CD14-positive monocyte (primary cell): Measurements from ENCODE around the gene THSD4. TPM values are rescaled to one million over a fixed set of nuclear protein-coding genes. Genes with fewer than 3 reads are reported as not detected.

Source experiments
- DNase-seq, 3 donors: peaks; one replicate each; pipeline ENCODE4 v3.0.0-alpha.2; 2011 to 2022
- H2AFZ ChIP-seq: 2 replicates; pipeline ENCODE4 v1.6.0; 2012; ENCODE audit warnings: mild to moderate bottlenecking, low read depth, low read length, inconsistent platforms; ENCODE audit not compliant: insufficient read depth, poor library complexity, severe bottlenecking
- H3K27ac ChIP-seq, 2 donors: 1 replicate in 1 of 2; 2 replicates in 1 of 2; pipeline ENCODE4 v1.5.1; 2012 to 2013; ENCODE audit warnings: low read length in 2 of 2, control low read depth in 1 of 2, inconsistent platforms in 1 of 2, low read depth in 1 of 2, mild to moderate bottlenecking in 1 of 2
- H3K27me3 ChIP-seq, 2 donors: one replicate each; pipeline versions ENCODE4 v1.6.0 to v1.6.1; 2011 to 2013; ENCODE audit warnings: low read length in 2 of 2; ENCODE audit not compliant: control insufficient read depth in 2 of 2, insufficient read depth in 2 of 2
- H3K36me3 ChIP-seq, 2 donors: replicated peaks in 1 of 2; 1 replicate in 1 of 2; 2 replicates in 1 of 2; pipeline versions ENCODE4 v1.5.1 to v1.6.1; 2012 to 2013; ENCODE audit warnings: low read length in 2 of 2, control low read depth in 1 of 2, inconsistent platforms in 1 of 2, mild to moderate bottlenecking in 1 of 2; ENCODE audit not compliant: insufficient read depth in 2 of 2, control insufficient read depth in 1 of 2
- H3K4me1 ChIP-seq, 2 donors: 1 replicate in 1 of 2; 2 replicates in 1 of 2; pipeline versions ENCODE4 v1.5.1 to v1.6.1; 2012 to 2013; ENCODE audit warnings: low read length in 2 of 2, control low read depth in 1 of 2, inconsistent platforms in 1 of 2, mild to moderate bottlenecking in 1 of 2, moderate library complexity in 1 of 2; ENCODE audit not compliant: insufficient read depth in 2 of 2, control insufficient read depth in 1 of 2
- H3K4me2 ChIP-seq: replicated peaks from 2 replicates; pipeline ENCODE3; 2012; ENCODE audit warnings: low read length, moderate library complexity, mild to moderate bottlenecking; ENCODE audit not compliant: poor library complexity, severe bottlenecking; ENCODE audit errors: extremely low read depth
- H3K4me3 ChIP-seq, 3 experiments: fragments of 200-600 bp in 1 of 3; sonication (generic) in 1 of 3; replicated peaks in 1 of 3; 1 replicate in 2 of 3; 2 replicates in 1 of 3; pipeline ENCODE4 v1.5.1; 2011 to 2013; ENCODE audit warnings: low read length in 3 of 3, mild to moderate bottlenecking in 3 of 3, control low read depth in 2 of 3, low read depth in 2 of 3, inconsistent platforms in 1 of 3, moderate library complexity in 1 of 3
- H3K79me2 ChIP-seq: 2 replicates; pipeline ENCODE4 v1.6.0; 2012; ENCODE audit warnings: mild to moderate bottlenecking, control low read depth, inconsistent platforms, low read length, moderate library complexity; ENCODE audit not compliant: insufficient read depth
- H3K9ac ChIP-seq: 2 replicates; pipeline ENCODE4 v1.6.0; 2017; ENCODE audit warnings: low read length, mild to moderate bottlenecking; ENCODE audit not compliant: insufficient read depth, poor library complexity, severe bottlenecking
- H3K9me3 ChIP-seq, 2 donors: replicated peaks in 1 of 2; 1 replicate in 1 of 2; 2 replicates in 1 of 2; pipeline versions ENCODE4 v1.5.1 to v1.6.1; 2012 to 2013; ENCODE audit warnings: low read length in 2 of 2, control low read depth in 1 of 2; ENCODE audit not compliant: control insufficient read depth in 1 of 2, insufficient read depth in 1 of 2
- H4K20me1 ChIP-seq: 2 replicates; pipeline ENCODE4 v1.6.0; 2012; ENCODE audit warnings: mild to moderate bottlenecking, low read length, control low read depth, moderate library complexity; ENCODE audit not compliant: insufficient read depth
- H3K27ac Mint-ChIP-seq, 7 donors: one replicate each; pipeline ENCODE4 v1.8.0; 2020; ENCODE audit warnings: mild to moderate bottlenecking in 7 of 7, mixed read lengths in 7 of 7, moderate library complexity in 6 of 7, inconsistent platforms in 2 of 7
- H3K27me3 Mint-ChIP-seq, 3 donors: one replicate each; pipeline ENCODE4 v1.8.0; 2021 to 2022; ENCODE audit warnings: low read depth in 3 of 3, mild to moderate bottlenecking in 3 of 3, mixed read lengths in 3 of 3, moderate library complexity in 3 of 3, inconsistent platforms in 1 of 3
- H3K36me3 Mint-ChIP-seq, 2 donors: one replicate each; pipeline ENCODE4 v1.8.0; 2020; ENCODE audit warnings: mixed read lengths in 2 of 2, inconsistent platforms in 1 of 2, mild to moderate bottlenecking in 1 of 2
- H3K4me1 Mint-ChIP-seq: one replicate; pipeline ENCODE4 v1.8.0; 2020; ENCODE audit warnings: mild to moderate bottlenecking, mixed read lengths
- H3K4me3 Mint-ChIP-seq, 2 donors: one replicate each; pipeline ENCODE4 v1.8.0; 2020; ENCODE audit warnings: mild to moderate bottlenecking in 2 of 2, mixed read lengths in 2 of 2, moderate library complexity in 1 of 2
- H3K9me3 Mint-ChIP-seq, 7 donors: one replicate each; pipeline ENCODE4 v1.8.0; 2020 to 2022; ENCODE audit warnings: mixed read lengths in 7 of 7, mild to moderate bottlenecking in 6 of 7, moderate library complexity in 6 of 7, inconsistent platforms in 2 of 7
- CTCF ChIP-seq: fragments of 200-600 bp; IDR thresholded peaks from one replicate; pipeline ENCODE4 v1.8.0; 2022; ENCODE audit warnings: antibody characterized with exemption, mild to moderate bottlenecking
- WGBS: methylation state at CpG from one replicate; pipeline ENCODE4 v1.1.5; 2013; ENCODE audit warnings: missing lambda C conversion rate; ENCODE audit not compliant: insufficient coverage; 5-methylcytosine and 5-hydroxymethylcytosine counted together
- intact Hi-C, 2 donors: fragments of 100-400 bp; cut with micrococcal nuclease; formaldehyde crosslinking; loops; one replicate each; pipeline versions ENCODE4 v1.15.0 to v1.15.1; 2023
- polyA plus RNA-seq, 3 donors: library from polyadenylated mRNA; depleted of rRNA in 1 of 3; unstranded in 2 of 3; stranded (reverse) in 1 of 3; fragments of 300-500 nt in 2 of 3; fragments of >200 nt in 1 of 3; fragmentation: Illumina TruSeq in 2 of 3; gene quantifications; 1 replicate in 2 of 3; 2 replicates in 1 of 3; pipeline ENCODE4 v1.2.3, GENCODE V29; 2012 to 2021

THSD4 gene
- polyA plus RNA-seq, 3 donors, result not detected

GRCh38 chr15:71808311-71809020, 693.2 kb downstream of the THSD4 start:
- Histone ChIP-seq H3K9ac (no peak overlapping the region), H3K79me2 (no peaks in the 10 kb centered on the region), H3K27me3 (no peaks in the 10 kb centered on the region), H3K4me1 (no peaks in the 10 kb centered on the region), H3K4me3 (no peak overlapping the region), H3K4me2 (no peak overlapping the region), H3K36me3 (no peaks in the 10 kb centered on the region), H4K20me1 (no peaks in the 10 kb centered on the region), H3K9me3 (no peaks in the 10 kb centered on the region), H3K27ac (no peak overlapping the region), H2AFZ (no peak overlapping the region)
- 92% methylated on average over 15 of the region's 18 CpGs for WGBS
- Mint-ChIP-seq H3K27me3 (peaks cover 2 to 3% (median 3%) of the 10 kb centered on the region in 3 donors), H3K27ac (peak overlapping the region in 1 of 7 donors; percentile 31), H3K36me3 (no peaks in the 10 kb centered on the region), H3K4me1 (peaks cover 2% of the 10 kb centered on the region), H3K4me3 (no peak overlapping the region), H3K9me3 (peaks cover 0 to 1% (median 0%) of the 10 kb centered on the region in 7 donors)
- DNase-seq, result no peak
- intact Hi-C loops, result no loop called here
- TF ChIP-seq CTCF, result no peak

GRCh38 chr15:71809346-71809745, 694.1 kb downstream of the THSD4 start:
- H3K9ac ChIP-seq, result no peak overlapping the region
- H3K27ac ChIP-seq, result no peak overlapping the region
- no peaks in the 10 kb centered on the region for H3K4me1 ChIP-seq
- Mint-ChIP-seq H3K4me3 (no peak overlapping the region), H3K27me3 (peaks cover 2 to 3% (median 3%) of the 10 kb centered on the region in 3 donors), H3K4me1 (peaks cover 2% of the 10 kb centered on the region), H3K36me3 (no peaks in the 10 kb centered on the region), H3K27ac (no peak overlapping the region), H3K9me3 (peaks cover 0 to 1% (median 0%) of the 10 kb centered on the region in 7 donors)
- H3K4me2 ChIP-seq, result no peak overlapping the region
- DNase-seq, result no peak
- H3K9me3 ChIP-seq, result no peaks in the 10 kb centered on the region
- intact Hi-C loops, result no loop called here
- no peak overlapping the region for H2AFZ ChIP-seq
- 80% methylated on average over 1 of the region's 8 CpGs for WGBS
- no peaks in the 10 kb centered on the region for H3K79me2 ChIP-seq
- no peaks in the 10 kb centered on the region for H3K36me3 ChIP-seq
- no peaks in the 10 kb centered on the region for H4K20me1 ChIP-seq
- H3K4me3 ChIP-seq, result no peak overlapping the region
- TF ChIP-seq CTCF, result no peak
- H3K27me3 ChIP-seq, result no peaks in the 10 kb centered on the region
